Vagina (tissue), 2 donors: ENCODE measurements around the gene TYSND1.

Experiments
- POLR2A ChIP-seq, 2 donors: fragments of 450-650 bp; IDR thresholded peaks; one replicate each; pipeline ENCODE4 v1.6.1; 2017; ENCODE audit warnings: antibody characterized with exemption in 2 of 2, mild to moderate bottlenecking in 2 of 2, moderate library complexity in 2 of 2
- TF ChIP-seq, protein P1 (sequence below), 3 experiments: fragments of 450-650 bp in 2 of 3; fragments of 200-600 bp in 1 of 3; sonication (generic) in 1 of 3; IDR thresholded peaks; one replicate each; pipeline ENCODE4 v1.5.1; 2017 to 2019; ENCODE audit warnings: antibody characterized with exemption in 3 of 3, mild to moderate bottlenecking in 2 of 3, moderate library complexity in 2 of 3

DNA sequence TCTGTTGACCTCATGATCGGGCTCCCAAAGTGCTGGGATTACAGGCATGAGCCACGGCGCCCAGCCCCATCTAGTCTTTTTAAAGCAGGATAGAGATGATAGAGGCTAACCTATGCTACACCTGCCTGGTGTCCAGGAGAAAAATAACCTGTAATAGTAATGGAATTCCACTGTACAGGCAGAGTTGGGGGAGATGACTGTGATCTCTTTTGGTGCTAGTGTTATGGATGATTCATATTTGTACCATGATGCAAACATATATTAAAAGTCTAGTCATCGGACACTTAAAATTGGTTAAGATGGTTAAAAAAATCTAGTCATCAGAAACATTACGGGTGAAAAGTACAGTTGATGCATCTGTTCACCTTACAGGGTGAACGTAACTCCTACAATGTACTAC is 29.9 kb upstream of the TYSND1 start:
- TF ChIP-seq POLR2A (IDR thresholded peaks at IDR 0.05), result no peak
- TF ChIP-seq, protein P1, sequence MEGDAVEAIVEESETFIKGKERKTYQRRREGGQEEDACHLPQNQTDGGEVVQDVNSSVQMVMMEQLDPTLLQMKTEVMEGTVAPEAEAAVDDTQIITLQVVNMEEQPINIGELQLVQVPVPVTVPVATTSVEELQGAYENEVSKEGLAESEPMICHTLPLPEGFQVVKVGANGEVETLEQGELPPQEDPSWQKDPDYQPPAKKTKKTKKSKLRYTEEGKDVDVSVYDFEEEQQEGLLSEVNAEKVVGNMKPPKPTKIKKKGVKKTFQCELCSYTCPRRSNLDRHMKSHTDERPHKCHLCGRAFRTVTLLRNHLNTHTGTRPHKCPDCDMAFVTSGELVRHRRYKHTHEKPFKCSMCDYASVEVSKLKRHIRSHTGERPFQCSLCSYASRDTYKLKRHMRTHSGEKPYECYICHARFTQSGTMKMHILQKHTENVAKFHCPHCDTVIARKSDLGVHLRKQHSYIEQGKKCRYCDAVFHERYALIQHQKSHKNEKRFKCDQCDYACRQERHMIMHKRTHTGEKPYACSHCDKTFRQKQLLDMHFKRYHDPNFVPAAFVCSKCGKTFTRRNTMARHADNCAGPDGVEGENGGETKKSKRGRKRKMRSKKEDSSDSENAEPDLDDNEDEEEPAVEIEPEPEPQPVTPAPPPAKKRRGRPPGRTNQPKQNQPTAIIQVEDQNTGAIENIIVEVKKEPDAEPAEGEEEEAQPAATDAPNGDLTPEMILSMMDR (IDR thresholded peaks at IDR 0.05), result no peak
